Neuronal stem cell (in vitro differentiated cells): ENCODE data around the gene RBBP7.

Experiments
- DNase-seq: peaks from one replicate; pipeline ENCODE4 v3.0.0-alpha.2; 2013; ENCODE audit warnings: low spot score
- H2AFZ ChIP-seq: one replicate; pipeline ENCODE4 v1.6.1; 2013; ENCODE audit warnings: mild to moderate bottlenecking, low read length, inconsistent platforms
- H2AK5ac ChIP-seq: 2 replicates; pipeline ENCODE4 v1.6.1; 2013; ENCODE audit warnings: low read depth, mild to moderate bottlenecking, inconsistent platforms, low read length, moderate library complexity, mixed read lengths
- H2BK120ac ChIP-seq: 2 replicates; pipeline ENCODE4 v1.6.1; 2013; ENCODE audit warnings: low read depth, mild to moderate bottlenecking, inconsistent platforms, low read length, moderate library complexity, mixed read lengths
- H2BK12ac ChIP-seq: one replicate; pipeline ENCODE4 v1.6.1; 2013; ENCODE audit warnings: low read length, inconsistent platforms
- H2BK15ac ChIP-seq: 2 replicates; pipeline ENCODE4 v1.6.1; 2013; ENCODE audit warnings: mild to moderate bottlenecking, low read length, inconsistent platforms, mixed read lengths
- H2BK5ac ChIP-seq: one replicate; pipeline ENCODE4 v1.6.1; 2013; ENCODE audit warnings: inconsistent platforms, mild to moderate bottlenecking, low read length, moderate library complexity
- H3K14ac ChIP-seq: one replicate; pipeline ENCODE4 v1.6.1; 2013; ENCODE audit warnings: low read length, inconsistent platforms
- H3K18ac ChIP-seq: 2 replicates; pipeline ENCODE4 v1.6.1; 2013; ENCODE audit warnings: low read length, inconsistent platforms
- H3K23ac ChIP-seq: 2 replicates; pipeline ENCODE4 v1.6.1; 2013; ENCODE audit warnings: low read depth, mild to moderate bottlenecking, mixed read lengths, low read length, inconsistent platforms; ENCODE audit not compliant: poor library complexity
- H3K27ac ChIP-seq: replicated peaks from 3 replicates; pipeline ENCODE4 v1.5.1; 2013; ENCODE audit warnings: low read length, inconsistent platforms
- H3K27me3 ChIP-seq, 3 experiments: 2 replicates each; pipeline ENCODE4 v1.6.1; 2013; ENCODE audit warnings: low read length in 3 of 3, mild to moderate bottlenecking in 2 of 3, inconsistent platforms in 1 of 3, low read depth in 1 of 3, mixed read lengths in 1 of 3, moderate library complexity in 1 of 3; ENCODE audit not compliant: control insufficient read depth in 3 of 3, insufficient read depth in 3 of 3
- H3K36me3 ChIP-seq, 2 donors: replicated peaks in 1 of 2; 2 replicates each; pipeline ENCODE4 v1.6.1; 2013; ENCODE audit warnings: low read length in 2 of 2; ENCODE audit not compliant: control insufficient read depth in 2 of 2, insufficient read depth in 2 of 2
- H3K4ac ChIP-seq: 2 replicates; pipeline ENCODE4 v1.6.1; 2013; ENCODE audit warnings: inconsistent platforms, mild to moderate bottlenecking, low read length, moderate library complexity
- H3K4me1 ChIP-seq, 2 donors: 1 replicate in 1 of 2; 2 replicates in 1 of 2; pipeline ENCODE4 v1.6.1; 2013; ENCODE audit warnings: low read length in 2 of 2, low read depth in 1 of 2; ENCODE audit not compliant: control insufficient read depth in 2 of 2, insufficient read depth in 1 of 2
- H3K4me2 ChIP-seq: one replicate; pipeline ENCODE4 v1.6.1; 2013; ENCODE audit warnings: mild to moderate bottlenecking, low read length, inconsistent platforms; ENCODE audit not compliant: insufficient read depth, poor library complexity, severe bottlenecking
- H3K4me3 ChIP-seq, 2 donors: 2 replicates each; pipeline ENCODE4 v1.5.1; 2013; ENCODE audit warnings: low read length in 2 of 2, mild to moderate bottlenecking in 2 of 2, inconsistent platforms in 1 of 2, moderate library complexity in 1 of 2
- H3K79me1 ChIP-seq: one replicate; pipeline ENCODE4 v1.6.1; 2013; ENCODE audit warnings: low read depth, mild to moderate bottlenecking, inconsistent platforms, low read length, moderate library complexity
- H3K9ac ChIP-seq: one replicate; pipeline ENCODE4 v1.6.1; 2013; ENCODE audit warnings: mild to moderate bottlenecking, low read depth, low read length, inconsistent platforms; ENCODE audit not compliant: poor library complexity
- H3K9me3 ChIP-seq, 2 donors: replicated peaks in 1 of 2; 2 replicates each; pipeline versions ENCODE3 to v1.6.1; 2013; ENCODE audit warnings: low read length in 2 of 2, mild to moderate bottlenecking in 2 of 2, inconsistent platforms in 1 of 2, low read depth in 1 of 2, mixed read lengths in 1 of 2, moderate library complexity in 1 of 2; ENCODE audit not compliant: control insufficient read depth in 2 of 2, insufficient read depth in 1 of 2
- H4K8ac ChIP-seq: one replicate; pipeline ENCODE4 v1.6.1; 2013; ENCODE audit warnings: low read depth, mild to moderate bottlenecking, inconsistent platforms, low read length, moderate library complexity
- H4K91ac ChIP-seq: one replicate; pipeline ENCODE4 v1.6.1; 2013; ENCODE audit warnings: low read length, low read depth, mild to moderate bottlenecking, inconsistent platforms; ENCODE audit not compliant: poor library complexity
- WGBS, 2 donors: extraction: QIAGEN DNeasy Blood & Tissue Kit; methylation state at CpG; one replicate each; pipeline ENCODE4 v1.1.7; 2013; ENCODE audit warnings: missing lambda C conversion rate in 2 of 2, mixed read lengths in 1 of 2; ENCODE audit not compliant: insufficient read length in 2 of 2, insufficient replicate concordance in 1 of 2; ENCODE audit errors: extremely low coverage in 2 of 2; 5-methylcytosine and 5-hydroxymethylcytosine counted together

RBBP7 gene

GRCh38 chrX:16853537-16853936 is 16.6 kb downstream of the RBBP7 start:
- no peak overlapping the region for H3K4ac ChIP-seq
- H4K8ac ChIP-seq, result no peak overlapping the region
- no peak overlapping the region for H3K27ac ChIP-seq
- no peak overlapping the region for H2AFZ ChIP-seq
- H2BK120ac ChIP-seq, result no peak overlapping the region
- H2BK12ac ChIP-seq, result no peak overlapping the region
- no peak overlapping the region for H3K4me2 ChIP-seq
- WGBS, 2 donors, result no CpG with 5 or more reads among the region's 3 CpGs
- DNase-seq, result no peak
- no peak overlapping the region for H2AK5ac ChIP-seq
- H3K14ac ChIP-seq, result no peak overlapping the region
- peaks cover 15 to 99% of the 10 kb centered on the region in 2 donors for H3K36me3 ChIP-seq
- H4K91ac ChIP-seq, result no peak overlapping the region
- H2BK5ac ChIP-seq, result no peak overlapping the region
- no peak overlapping the region for H3K9ac ChIP-seq
- H2BK15ac ChIP-seq, result no peak overlapping the region
- H3K18ac ChIP-seq, result no peak overlapping the region
- peaks cover 0 to 23% of the 10 kb centered on the region in 2 donors for H3K9me3 ChIP-seq
- peaks cover 0 to 2% of the 10 kb centered on the region in 2 donors for H3K4me1 ChIP-seq
- no peaks in the 10 kb centered on the region for H3K79me1 ChIP-seq
- H3K27me3 ChIP-seq, result no peaks in the 10 kb centered on the region
- no peak overlapping the region for H3K23ac ChIP-seq
- H3K4me3 ChIP-seq, result no peak overlapping the region

- no peak overlapping the region for H2AK5ac ChIP-seq
- H2BK5ac ChIP-seq, result no peak overlapping the region
- H2BK120ac ChIP-seq, result no peak overlapping the region
- peaks cover 0 to 15% of the 10 kb centered on the region in 2 donors for H3K9me3 ChIP-seq
- H4K91ac ChIP-seq, result no peak overlapping the region
- no peak overlapping the region for H3K9ac ChIP-seq
- H3K4me1 ChIP-seq, result peaks cover 0 to 2% of the 10 kb centered on the region in 2 donors
- no peak overlapping the region for H4K8ac ChIP-seq
- H3K4me3 ChIP-seq, result no peak overlapping the region
- no peak overlapping the region for H2BK12ac ChIP-seq
- H3K23ac ChIP-seq, result no peak overlapping the region
- no peaks in the 10 kb centered on the region for H3K79me1 ChIP-seq
- no peak for DNase-seq
- no peak overlapping the region for H3K27ac ChIP-seq
- H3K36me3 ChIP-seq, result peaks cover 11 to 99% of the 10 kb centered on the region in 2 donors
- H3K4me2 ChIP-seq, result no peak overlapping the region
- H3K18ac ChIP-seq, result no peak overlapping the region
- H3K27me3 ChIP-seq, result no peaks in the 10 kb centered on the region
- no peak overlapping the region for H2AFZ ChIP-seq
- no peak overlapping the region for H3K4ac ChIP-seq
- H2BK15ac ChIP-seq, result no peak overlapping the region
- WGBS, 2 donors, result no CpG with 5 or more reads among the region's 12 CpGs
- no peak overlapping the region for H3K14ac ChIP-seq
These were observed 17.5 kb downstream of the RBBP7 start for GRCh38 chrX:16852617-16853179.

GRCh38 chrX:16851827-16852226 is 18.3 kb downstream of the RBBP7 start:
- Histone ChIP-seq H2BK120ac (no peak overlapping the region), H2AFZ (no peak overlapping the region), H3K9ac (no peak overlapping the region), H3K4me3 (no peak overlapping the region), H3K18ac (no peak overlapping the region), H3K27ac (no peak overlapping the region), H4K8ac (no peak overlapping the region), H2BK5ac (no peak overlapping the region), H2AK5ac (no peak overlapping the region), H3K4me1 (peaks cover 0 to 2% of the 10 kb centered on the region in 2 donors), H2BK15ac (no peak overlapping the region), H4K91ac (no peak overlapping the region), H3K4me2 (no peak overlapping the region), H3K9me3 (peaks cover 0 to 6% of the 10 kb centered on the region in 2 donors), H3K36me3 (peaks cover 8 to 99% of the 10 kb centered on the region in 2 donors), H2BK12ac (no peak overlapping the region), H3K14ac (no peak overlapping the region), H3K27me3 (no peaks in the 10 kb centered on the region), H3K4ac (no peak overlapping the region), H3K23ac (no peak overlapping the region), H3K79me1 (no peaks in the 10 kb centered on the region)
- DNase-seq, result no peak
- WGBS, 2 donors, result no CpG with 5 or more reads among the region's 3 CpGs

DNA sequence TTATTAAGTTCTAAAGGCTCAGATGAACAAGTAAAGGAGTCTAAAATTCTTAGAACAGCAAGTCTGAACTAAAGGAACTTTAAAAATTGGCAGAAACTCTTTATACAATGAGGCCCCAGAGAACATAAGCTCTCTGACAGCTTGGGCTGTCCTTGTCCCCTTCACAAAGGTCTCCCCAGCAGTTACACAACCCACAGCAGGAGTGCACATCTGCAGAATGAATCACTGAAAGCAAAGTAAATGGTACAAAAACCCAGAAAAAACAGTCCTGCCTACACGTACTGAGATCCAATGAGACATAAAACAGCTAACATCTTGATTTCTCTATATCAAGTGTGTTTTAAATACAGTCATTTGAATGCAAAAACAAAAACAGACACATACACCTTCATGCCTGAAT is 18.7 kb downstream of the RBBP7 start:
- Histone ChIP-seq H3K79me1 (no peaks in the 10 kb centered on the region), H2BK15ac (no peak overlapping the region), H3K4me1 (peaks cover 0 to 2% of the 10 kb centered on the region in 2 donors), H2AFZ (no peak overlapping the region), H2BK5ac (no peak overlapping the region), H3K36me3 (peaks cover 8 to 99% of the 10 kb centered on the region in 2 donors), H3K27ac (no peak overlapping the region), H3K4me2 (no peak overlapping the region), H3K9me3 (peaks cover 0 to 2% of the 10 kb centered on the region in 2 donors), H3K23ac (no peak overlapping the region), H3K27me3 (no peaks in the 10 kb centered on the region), H4K8ac (no peak overlapping the region), H2BK12ac (no peak overlapping the region), H2AK5ac (no peak overlapping the region), H3K18ac (no peak overlapping the region), H3K9ac (no peak overlapping the region), H3K4ac (no peak overlapping the region), H4K91ac (no peak overlapping the region), H2BK120ac (no peak overlapping the region), H3K14ac (no peak overlapping the region), H3K4me3 (no peak overlapping the region)
- WGBS, 2 donors, result no CpG with 5 or more reads among the region's 1 CpG
- no peak for DNase-seq
